ENCODE results near the gene TMEM8B. TPM values are rescaled to one million over a fixed set of nuclear protein-coding genes. Genes with fewer than 3 reads are reported as not detected.

The TMEM8B gene
- polyA plus RNA-seq, 1 experiment = 5.6 TPM

DNA sequence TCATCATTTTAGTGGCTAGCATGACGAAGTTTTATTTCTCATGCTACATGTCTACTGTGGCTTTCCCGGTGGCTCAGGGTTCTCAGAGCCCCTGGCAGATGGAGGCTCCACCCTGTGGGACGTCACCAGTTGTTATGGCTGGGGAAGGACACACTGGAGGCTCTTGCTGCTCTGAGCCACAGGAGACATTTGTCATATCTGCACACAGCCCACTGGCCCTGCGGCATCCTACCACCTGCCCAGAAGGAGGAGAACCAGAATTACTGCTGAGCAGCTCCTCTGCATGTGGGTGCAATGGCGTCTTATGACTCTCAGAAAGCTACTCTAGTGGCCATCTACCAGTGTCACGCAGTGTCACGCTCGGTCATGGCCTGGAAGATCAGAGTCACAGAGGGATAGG lies 34.6 kb downstream of the TMEM8B start:
- DNase-seq (ENCODE audit: low read depth) = no peak
- H3K27me3 ChIP-seq (ENCODE audit: control insufficient read depth, insufficient read depth, low read length) = peaks cover 12% of the 10 kb centered on the region
- no peak overlapping the region for H3K4me3 ChIP-seq (ENCODE audit: low read depth, low read length)
- no peaks in the 10 kb centered on the region for H3K36me3 ChIP-seq (ENCODE audit: control insufficient read depth, insufficient read depth, low read length)
- ChIA-PET POLR2A (no interaction called here), CTCF (interaction anchor here (0.6 to 1.9 kb wide), 4 partner anchors 9 to 77 kb away, joined by 4 to 6 read pairs (median 4); no protein-coding TSS in a partner anchor)
- TF ChIP-seq, protein P1, sequence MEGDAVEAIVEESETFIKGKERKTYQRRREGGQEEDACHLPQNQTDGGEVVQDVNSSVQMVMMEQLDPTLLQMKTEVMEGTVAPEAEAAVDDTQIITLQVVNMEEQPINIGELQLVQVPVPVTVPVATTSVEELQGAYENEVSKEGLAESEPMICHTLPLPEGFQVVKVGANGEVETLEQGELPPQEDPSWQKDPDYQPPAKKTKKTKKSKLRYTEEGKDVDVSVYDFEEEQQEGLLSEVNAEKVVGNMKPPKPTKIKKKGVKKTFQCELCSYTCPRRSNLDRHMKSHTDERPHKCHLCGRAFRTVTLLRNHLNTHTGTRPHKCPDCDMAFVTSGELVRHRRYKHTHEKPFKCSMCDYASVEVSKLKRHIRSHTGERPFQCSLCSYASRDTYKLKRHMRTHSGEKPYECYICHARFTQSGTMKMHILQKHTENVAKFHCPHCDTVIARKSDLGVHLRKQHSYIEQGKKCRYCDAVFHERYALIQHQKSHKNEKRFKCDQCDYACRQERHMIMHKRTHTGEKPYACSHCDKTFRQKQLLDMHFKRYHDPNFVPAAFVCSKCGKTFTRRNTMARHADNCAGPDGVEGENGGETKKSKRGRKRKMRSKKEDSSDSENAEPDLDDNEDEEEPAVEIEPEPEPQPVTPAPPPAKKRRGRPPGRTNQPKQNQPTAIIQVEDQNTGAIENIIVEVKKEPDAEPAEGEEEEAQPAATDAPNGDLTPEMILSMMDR (IDR thresholded peaks at IDR 0.05; ENCODE audit: insufficient read depth, low read depth, low read length) = no peak

DNA sequence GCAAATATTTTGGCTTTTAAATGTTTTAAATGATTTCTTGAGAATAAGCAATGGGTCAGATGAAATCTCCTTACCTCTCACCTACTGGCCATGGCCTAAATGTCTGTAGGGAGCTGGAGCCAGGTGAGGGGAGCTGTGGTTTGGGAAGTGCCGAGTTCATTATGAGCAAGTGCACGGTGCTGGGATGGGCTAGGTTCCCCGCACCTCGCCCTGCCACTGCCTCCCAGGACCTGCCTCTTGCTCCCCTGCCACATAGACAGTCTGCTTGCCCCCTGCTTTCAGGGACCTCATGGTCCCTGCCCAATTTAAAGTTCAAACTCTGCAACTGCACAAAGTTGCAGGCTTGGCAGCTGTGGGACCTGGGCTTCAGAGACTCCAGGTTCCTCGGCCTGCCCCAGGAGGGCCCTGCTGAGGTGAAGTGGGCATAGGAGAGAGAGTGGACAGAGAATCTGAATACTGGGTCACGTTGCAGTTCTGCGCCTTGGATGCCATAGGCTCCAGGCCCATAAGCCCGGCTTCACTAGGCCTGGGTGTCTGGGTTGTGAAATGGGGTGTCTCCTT lies 35.7 kb downstream of the TMEM8B start:
- TF ChIP-seq, protein P1 (IDR thresholded peaks at IDR 0.05; ENCODE audit: insufficient read depth, low read depth, low read length) = no peak
- ChIA-PET CTCF (interaction anchor here (0.7 to 1.9 kb wide), 4 partner anchors 9 to 87 kb away, joined by 3 to 11 read pairs (median 7); no protein-coding TSS in a partner anchor), POLR2A (no interaction called here)
- Histone ChIP-seq H3K4me3 (ENCODE audit: low read depth, low read length) (no peak overlapping the region), H3K27me3 (ENCODE audit: control insufficient read depth, insufficient read depth, low read length) (peaks cover 12% of the 10 kb centered on the region), H3K36me3 (ENCODE audit: control insufficient read depth, insufficient read depth, low read length) (no peaks in the 10 kb centered on the region)
- DNase-seq (ENCODE audit: low read depth) = no peak

DNA sequence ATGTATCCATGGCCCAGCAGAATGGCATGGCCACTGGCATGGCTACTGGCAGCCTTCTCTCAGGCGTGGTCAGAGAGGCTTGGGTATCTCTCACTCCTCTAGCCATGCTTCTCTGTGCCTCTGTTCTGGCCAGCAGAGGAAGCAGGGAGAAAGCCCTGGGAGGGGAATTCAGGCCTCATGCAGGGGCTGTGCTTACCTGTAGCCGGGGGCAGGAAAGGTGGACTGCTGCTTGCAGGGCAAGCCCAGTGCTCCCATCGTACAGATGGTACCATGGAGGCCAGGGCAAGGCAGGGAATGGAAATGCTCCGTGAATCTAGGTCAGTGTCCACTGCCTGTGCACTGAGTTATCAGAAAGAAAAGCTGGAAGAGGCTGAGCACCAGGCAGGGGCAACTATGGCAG lies 38.5 kb downstream of the TMEM8B start:
- POLR2A ChIA-PET = no interaction called here
- peaks cover 2% of the 10 kb centered on the region for H3K27me3 ChIP-seq (ENCODE audit: control insufficient read depth, insufficient read depth, low read length)
- H3K36me3 ChIP-seq (ENCODE audit: control insufficient read depth, insufficient read depth, low read length) = no peaks in the 10 kb centered on the region
- no peak overlapping the region for H3K4me3 ChIP-seq (ENCODE audit: low read depth, low read length)
- DNase-seq (ENCODE audit: low read depth) = no peak
- TF ChIP-seq, protein P1 (IDR thresholded peaks at IDR 0.05; ENCODE audit: insufficient read depth, low read depth, low read length) = no peak
- CTCF ChIA-PET = interaction anchor here (1.2 to 4.6 kb wide), 2 partner anchors 9 to 14 kb away, joined by 3 to 23 read pairs; no protein-coding TSS in a partner anchor

DNA sequence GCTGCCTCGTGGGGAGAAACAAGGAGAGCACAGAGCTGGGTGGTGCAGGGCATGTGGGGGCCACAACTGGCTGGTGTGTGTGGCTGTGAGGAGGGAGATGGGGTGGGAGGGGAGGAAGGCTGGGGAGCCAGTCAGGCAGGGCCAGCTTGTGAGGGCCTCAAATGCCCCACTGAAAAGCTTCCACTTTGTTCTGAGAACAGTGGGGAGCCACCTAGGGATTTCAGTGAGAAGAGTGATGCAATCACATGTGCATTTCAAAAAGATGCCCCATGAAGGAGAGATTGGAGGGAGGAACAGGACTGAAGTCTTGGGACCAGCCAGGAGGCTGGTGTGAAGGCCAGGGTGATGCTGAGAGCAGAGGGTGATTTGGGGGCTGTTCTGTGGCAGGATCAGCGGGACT lies 39.9 kb downstream of the TMEM8B start:
- DNase-seq (ENCODE audit: low read depth) = no peak
- ChIA-PET CTCF (interaction anchor here (1.0 to 4.6 kb wide), 3 partner anchors 13 to 78 kb away, joined by 3 to 23 read pairs (median 4); no protein-coding TSS in a partner anchor), POLR2A (no interaction called here)
- Histone ChIP-seq H3K36me3 (ENCODE audit: control insufficient read depth, insufficient read depth, low read length) (no peaks in the 10 kb centered on the region), H3K4me3 (ENCODE audit: low read depth, low read length) (no peak overlapping the region), H3K27me3 (ENCODE audit: control insufficient read depth, insufficient read depth, low read length) (no peaks in the 10 kb centered on the region)
- TF ChIP-seq, protein P1 (IDR thresholded peaks at IDR 0.05; ENCODE audit: insufficient read depth, low read depth, low read length) = no peak

DNA sequence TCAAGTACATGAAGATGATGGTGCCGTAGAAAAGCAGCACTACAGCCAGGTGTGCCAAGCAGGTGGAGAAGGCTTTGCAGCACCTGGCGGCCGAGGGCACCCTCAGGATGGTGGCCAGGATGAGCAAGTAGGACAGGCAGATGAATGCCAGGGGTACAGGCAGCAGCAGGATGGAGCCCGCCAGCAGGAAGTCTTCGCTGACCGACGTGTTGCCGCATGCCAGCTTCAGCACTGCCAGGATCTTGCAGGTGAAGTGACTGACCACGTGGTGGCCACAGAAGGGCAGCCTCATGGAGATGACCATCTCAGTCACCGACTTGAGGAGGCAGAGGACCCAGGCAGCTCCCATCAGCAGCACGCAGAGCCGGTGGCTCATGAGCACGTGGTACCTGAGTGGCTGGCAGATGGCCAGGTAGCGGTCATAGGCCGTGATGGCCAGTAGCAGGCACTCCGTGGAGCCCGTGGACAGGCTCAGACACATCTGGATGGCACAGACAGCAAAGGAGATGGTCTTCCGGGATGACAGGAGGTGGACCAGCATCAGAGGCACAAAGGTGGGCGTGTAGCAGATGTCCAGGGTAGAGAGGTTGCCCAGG lies 40.7 kb downstream of the TMEM8B start:
- CTCF ChIA-PET = interaction anchor here (0.6 to 4.6 kb wide), 2 partner anchors 12 to 44 kb away, joined by 3 to 23 read pairs; no protein-coding TSS in a partner anchor

More for the DNA sequence above, 40.7 kb downstream of the TMEM8B start:
- TF ChIP-seq, protein P1 (IDR thresholded peaks at IDR 0.05; ENCODE audit: insufficient read depth, low read depth, low read length) = no peak
- POLR2A ChIA-PET = no interaction called here
- no peak for DNase-seq (ENCODE audit: low read depth)
- H3K4me3 ChIP-seq (ENCODE audit: low read depth, low read length) = no peak overlapping the region
- no peaks in the 10 kb centered on the region for H3K27me3 ChIP-seq (ENCODE audit: control insufficient read depth, insufficient read depth, low read length)
- H3K36me3 ChIP-seq (ENCODE audit: control insufficient read depth, insufficient read depth, low read length) = no peaks in the 10 kb centered on the region

Data from BJ (cell line).